ENCODE results near the gene LHX3.

The LHX3 gene

DNA sequence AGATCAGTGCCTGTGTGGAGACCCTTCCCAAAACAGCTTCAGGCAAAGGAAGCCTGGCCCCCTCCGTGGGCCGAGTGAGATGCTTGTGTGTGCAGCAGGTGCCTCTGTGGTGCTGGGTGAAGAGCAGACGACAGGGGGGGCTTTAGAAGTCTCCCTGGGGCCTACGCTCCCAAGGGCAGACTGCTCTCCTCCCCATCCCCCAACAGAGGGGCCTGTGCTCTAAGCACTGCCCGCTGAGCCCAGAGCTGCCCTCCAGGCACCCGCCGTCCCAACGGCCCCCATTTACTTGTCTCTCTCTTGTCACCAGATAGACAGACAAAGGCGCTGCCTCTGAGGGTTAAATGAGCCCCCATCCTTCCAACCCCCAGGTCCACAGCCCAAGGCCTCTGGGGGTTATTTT is 2.7 kb upstream of the LHX3 start:
- no peak for DNase-seq (ENCODE audit: low read depth in 2 of 2)

- no peak for DNase-seq (ENCODE audit: low read depth in 2 of 2)
These were observed 1.8 kb upstream of the LHX3 start for GRCh38 chr9:136206602-136207275.

DNA sequence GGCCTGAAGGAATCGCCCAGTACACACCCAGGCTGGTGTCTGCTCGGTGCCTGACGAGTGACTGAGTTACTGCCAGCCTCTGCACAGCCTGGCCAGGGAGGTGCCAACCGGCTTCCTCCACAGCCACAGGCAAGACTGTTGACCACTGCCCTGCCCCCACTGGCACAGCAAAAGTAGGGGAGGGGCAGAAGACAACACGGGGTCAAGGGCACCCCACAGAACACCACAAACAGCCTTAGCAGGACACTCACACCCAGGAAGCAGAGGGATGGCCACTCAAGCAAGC is 722 bp upstream of the LHX3 start:
- no peak for DNase-seq (ENCODE audit: low read depth in 2 of 2)

DNA sequence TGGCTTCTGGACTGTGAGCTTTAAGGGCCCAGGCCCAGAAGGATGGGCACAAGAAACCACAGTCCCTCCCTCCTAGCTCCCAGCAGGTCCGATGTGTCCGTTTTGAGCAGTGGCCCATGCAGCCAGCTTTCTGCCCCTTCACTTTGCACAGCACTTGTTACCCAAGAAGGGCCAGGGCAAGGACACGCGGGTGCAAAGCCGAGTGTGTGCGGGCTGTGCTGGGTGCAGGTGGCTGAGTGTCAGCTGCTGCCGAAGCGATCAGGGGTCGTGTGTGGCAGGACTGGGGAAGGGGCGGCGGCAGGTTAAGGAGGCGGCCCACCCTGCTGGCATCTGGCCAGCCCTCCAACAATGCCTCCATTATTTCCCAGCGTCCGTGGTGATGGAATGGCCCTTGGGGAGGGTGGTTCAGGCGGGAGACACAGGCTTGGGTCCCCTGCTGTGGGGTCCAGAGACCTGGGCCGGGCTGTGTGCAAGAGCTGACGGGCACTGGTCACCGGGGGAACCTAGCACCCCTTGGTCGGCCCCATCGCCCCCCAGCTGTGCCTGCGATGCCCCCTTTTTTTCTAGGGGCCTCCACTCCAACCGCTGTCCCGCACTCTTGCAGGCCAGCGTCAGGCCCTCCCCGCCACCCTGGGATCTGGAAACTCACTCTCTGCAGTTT is 653 bp downstream of the LHX3 start:
- no peak for DNase-seq (ENCODE audit: low read depth in 2 of 2)

DNA sequence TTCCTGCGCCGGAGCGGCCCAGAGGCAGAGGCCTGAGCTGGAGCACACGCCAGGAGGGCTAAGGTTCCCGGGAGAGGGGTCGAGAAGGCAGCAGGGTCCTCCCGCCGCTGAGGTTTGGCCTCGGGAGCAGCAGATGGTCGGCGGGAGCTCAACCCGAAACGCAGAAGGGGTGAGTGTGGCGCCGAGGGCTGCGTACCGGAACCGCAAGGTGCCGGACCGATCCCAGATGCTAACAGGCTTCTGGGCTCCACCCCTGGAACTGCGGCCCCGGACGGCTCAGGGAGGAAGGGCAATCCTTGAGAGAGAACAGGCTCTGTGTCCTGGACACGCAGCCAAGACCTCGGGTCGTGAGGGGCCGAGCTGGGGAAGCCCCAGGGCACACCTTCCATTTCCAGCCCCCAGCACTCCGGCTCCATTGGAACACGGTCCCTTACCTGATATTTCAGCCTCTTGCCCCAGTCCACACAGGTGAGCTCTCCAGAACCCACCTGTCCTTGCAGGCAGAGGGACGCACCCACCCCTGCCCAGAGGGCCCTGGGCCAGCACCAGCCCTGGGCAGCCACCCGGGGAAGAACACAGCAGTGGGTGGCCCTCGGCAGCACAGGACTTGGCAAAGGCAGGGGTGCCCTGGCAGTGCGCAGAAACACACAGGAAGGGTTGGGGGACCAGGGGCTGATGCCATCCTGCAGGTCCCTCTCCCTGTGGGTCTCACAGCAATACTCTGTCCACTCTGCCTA is 1.4 kb downstream of the LHX3 start:
- no peak for DNase-seq (ENCODE audit: low read depth in 2 of 2)

DNA sequence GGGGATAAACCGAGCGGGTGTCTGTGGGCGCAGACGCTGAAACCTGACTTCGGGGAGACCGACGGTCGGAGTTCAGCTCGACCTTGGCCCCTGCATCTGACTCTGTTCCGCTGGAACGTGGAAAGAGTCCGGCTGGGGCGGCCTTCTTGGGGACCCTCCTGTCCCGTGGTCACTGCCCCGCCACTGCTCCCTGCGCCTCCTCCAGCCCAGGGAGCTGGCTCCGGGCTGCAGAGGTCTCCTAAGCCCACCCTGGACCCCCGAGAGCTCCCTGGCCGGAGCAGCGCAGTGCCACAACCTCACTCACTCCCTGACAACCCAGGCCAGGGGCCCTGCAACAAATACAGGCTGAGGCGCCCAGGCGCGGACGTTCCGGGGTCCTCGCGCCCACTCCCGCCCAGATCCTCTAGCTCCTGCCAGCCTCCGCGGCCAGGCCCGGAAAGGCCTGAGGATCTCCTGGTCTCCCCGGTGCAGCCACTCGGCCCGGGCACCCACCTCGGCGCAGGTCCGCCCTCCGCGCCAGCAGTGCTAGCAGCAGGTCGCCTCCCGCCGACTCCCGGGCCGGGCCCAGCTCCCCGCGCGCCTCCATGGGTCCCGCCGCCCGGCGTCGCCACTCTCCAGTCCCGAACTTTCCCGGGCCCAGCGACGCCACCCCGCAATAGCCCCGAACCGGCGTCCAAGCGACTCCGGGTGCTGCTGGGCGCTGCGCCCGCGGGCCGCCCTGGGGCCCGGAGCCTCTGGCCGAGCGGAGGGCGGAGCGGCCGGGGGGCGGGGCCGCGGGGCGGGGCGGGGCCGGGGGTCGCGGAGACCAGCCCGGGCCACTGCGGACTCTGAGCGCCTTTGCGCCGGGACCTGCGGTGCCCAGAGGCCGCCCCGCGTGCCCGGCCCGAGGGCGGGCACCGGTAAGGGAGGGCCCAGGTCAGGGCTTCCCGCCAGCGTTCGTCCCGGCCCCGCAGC is 2.2 kb downstream of the LHX3 start:
- no peak for DNase-seq (ENCODE audit: low read depth in 2 of 2)

GRCh38 chr9:136201609-136202453 is 3.1 kb downstream of the LHX3 start:
- DNase-seq (ENCODE audit: low read depth in 2 of 2), result no peak

DNA sequence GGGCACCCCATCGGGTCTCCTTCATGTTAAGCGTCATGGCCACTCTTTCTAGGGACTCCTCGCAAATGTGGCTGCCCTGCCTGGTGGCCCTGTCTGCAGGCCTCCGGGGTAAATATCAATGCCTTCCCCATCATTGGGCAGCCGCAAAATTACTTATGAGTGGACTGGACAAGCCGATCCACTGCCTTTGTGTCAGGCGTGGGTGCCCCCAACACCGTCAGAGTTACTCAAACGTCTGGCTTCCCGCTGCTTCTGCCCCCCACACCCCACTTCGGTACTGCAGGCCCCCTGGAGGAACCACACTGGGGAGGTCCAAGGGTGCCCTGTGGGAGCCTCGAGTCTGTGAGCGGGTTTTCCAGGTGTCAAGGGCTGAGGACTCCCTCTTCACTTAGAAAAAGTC is 3.8 kb downstream of the LHX3 start:
- DNase-seq (ENCODE audit: low read depth in 2 of 2), result no peak

DNA sequence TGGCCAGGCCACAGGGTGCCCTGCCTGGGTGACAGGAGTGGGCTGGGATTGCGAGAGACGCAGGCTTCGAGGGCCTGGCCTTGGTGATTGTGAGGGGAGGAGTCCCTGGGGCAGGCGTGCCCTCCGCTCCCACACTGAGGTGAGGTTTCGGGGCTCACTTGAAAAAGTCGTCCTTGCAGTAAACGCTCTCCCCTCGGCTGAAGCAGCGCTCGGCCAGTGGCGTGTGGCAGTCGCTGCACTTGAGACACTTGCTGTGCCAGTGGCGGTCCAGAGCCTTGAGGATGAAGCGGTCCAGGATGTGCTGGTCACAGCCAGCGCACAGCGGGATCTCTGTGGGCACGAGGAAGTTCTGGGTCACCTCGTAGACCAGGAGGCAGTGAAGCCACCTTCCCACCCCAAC is 4.5 kb downstream of the LHX3 start:
- no peak for DNase-seq (ENCODE audit: low read depth in 2 of 2)

GRCh38 chr9:136199391-136200288 is 5.3 kb downstream of the LHX3 start:
- no peak for DNase-seq (ENCODE audit: low read depth in 2 of 2)

DNA sequence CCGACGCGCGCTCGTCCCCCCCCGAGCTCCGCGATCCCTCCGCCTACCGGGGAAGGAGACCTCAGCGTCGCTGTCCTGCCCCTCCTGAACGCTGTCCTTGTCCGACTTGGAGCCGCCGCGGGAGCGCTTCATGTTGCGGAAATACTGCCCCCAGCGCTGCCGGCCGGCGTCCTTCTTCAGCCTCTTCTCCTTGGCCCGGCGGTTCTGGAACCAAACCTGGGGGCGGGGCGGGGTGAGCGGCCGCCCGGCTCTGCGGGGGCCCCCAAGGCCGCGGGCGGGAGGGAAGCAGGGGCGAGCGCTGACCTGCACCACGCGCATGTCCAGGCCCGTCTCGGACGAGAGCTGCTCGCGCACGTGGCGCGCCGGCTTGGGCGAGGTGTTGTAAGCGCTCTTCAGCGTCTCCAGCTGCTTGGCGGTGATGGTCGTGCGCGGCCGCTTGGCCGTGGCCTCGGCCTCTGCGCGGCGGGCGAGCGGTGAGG is 6.3 kb downstream of the LHX3 start:
- DNase-seq (ENCODE audit: low read depth in 2 of 2), result no peak

GRCh38 chr9:136197930-136198604 is 6.9 kb downstream of the LHX3 start:
- no peak for DNase-seq (ENCODE audit: low read depth in 2 of 2)

DNA sequence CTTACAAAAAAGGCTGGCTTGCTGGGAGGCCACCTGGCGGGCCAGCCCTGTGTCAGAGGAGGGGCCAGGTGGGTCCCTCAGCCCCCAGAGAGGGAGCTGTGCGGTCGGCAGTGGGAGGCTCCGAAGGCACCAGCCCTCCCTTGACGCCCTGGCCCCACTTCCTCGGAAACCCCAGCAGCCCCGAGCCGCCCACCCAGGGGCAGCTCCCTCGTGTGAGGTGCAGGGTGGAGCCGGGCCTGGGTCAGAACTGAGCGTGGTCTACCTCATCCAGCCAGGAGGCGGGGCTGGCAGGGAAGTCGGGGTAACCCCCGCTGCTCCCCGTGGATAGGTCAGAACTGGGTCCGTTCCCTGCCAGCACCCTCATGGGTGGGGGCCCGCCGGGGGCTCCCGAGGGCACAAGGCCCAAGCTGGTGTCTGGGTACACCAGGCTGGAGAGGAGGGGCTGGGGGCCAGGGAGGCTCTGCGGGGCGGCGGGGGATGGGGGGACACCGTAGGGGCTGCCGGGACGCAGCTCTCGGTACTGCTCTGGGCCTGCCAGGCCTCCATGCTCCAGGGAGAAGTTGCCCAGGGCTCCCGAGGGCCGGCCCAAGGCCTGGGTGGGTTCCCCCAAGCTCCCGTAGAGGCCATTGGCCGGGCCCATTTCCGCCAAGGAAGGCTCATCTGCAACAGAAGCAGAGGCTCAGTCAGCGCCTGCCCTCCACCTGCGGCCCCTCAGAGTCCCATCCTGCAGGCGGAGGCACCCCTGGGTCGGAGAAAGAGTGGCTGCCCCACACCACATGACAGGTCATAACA is 7.6 kb downstream of the LHX3 start:
- no peak for DNase-seq (ENCODE audit: low read depth in 2 of 2)

- no peak for DNase-seq (ENCODE audit: low read depth in 2 of 2)
These were observed 8.4 kb downstream of the LHX3 start for GRCh38 chr9:136196404-136197083.

DNA sequence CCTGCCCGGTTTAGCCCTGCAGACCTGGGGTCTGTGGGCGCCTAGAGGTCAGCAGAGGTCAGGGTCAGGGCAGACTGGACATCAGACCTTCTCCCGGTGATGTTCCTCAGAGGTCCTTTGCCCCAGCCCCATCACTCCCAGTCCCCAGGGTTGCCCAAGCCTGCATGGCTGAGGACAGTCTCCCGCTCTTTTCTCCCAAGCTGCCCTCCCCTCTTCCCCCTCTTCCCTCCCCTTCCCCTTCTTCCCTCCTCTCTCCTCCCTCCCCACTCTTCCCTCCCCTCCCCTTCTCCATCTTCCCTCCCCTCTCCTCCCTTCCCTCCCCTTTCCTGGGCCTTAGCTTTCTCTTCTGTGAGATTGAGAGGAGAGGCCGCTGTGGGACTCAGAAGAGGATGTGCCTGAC is 10.4 kb downstream of the LHX3 start:
- DNase-seq (ENCODE audit: low read depth in 2 of 2), result no peak

DNA sequence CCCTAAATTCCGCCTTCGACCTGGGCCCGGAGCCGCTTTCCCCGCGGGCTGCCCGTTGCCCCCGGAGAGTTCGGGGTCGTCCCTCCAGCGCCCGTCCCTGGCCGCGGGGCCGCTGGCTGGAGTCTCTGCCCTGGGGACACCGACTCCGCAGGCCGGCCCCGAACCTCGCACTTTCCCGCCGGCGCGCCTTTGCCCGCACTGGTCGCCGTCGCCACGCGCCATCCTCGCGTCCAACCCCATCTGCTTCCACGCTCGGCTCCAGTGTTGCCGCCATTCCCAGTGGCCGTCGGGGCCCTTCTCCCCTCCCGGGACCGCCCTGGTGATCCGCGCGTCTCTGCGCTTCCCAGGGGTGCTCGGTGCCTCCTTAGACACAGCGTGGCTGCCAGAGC is 11.0 kb downstream of the LHX3 start:
- DNase-seq (ENCODE audit: low read depth in 2 of 2), result no peak

DNA sequence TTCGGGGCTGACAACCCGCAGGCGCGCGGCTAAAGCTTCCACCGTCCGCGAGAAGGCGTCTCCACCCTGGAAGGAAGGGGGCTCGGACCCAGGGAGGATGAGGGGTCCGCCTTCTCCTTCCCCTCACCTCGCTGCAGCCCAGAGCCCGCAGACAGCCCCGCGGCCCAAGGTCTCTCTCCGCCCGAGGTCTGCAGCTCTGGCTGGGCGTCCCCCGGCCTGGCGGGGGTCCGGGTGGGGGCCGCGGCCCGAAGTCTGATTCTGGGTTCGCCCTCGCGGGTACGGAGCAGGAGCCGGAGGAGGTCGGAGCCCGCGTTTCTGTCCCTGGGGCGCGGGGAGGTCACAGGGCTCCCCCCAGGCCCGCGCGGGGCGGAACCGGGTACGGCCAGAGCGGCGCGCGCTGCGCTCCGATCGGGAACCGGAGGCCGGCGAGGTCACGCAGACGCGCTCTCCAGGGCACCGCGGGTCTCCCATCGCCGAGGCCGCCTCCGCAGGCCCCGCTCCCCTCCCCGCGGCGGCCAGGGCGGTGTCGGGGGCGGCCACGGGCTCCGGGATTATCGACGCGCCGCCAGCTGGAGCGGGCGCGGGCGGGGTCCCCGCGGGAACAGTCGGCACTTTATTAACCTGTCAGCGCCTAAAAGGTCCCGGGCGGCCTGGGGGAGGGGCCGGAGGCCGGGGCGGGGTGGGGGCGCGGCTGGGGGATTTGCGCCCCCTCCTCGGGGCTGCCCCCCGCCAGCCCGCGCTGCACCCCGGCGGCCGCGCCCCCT is 11.6 kb downstream of the LHX3 start:
- no peak for DNase-seq (ENCODE audit: low read depth in 2 of 2)

Measured in activated CD8-positive, alpha-beta memory T cell treated with anti-CD3 and anti-CD28 coated beads for 4 hours (primary cell).